Hepatocyte (in vitro differentiated cells): ENCODE results near the gene LRMDA. TPM values are rescaled to one million over a fixed set of nuclear protein-coding genes. Genes with fewer than 3 reads are reported as not detected.

Experiments
- DNase-seq: peaks from one replicate; pipeline ENCODE4 v3.0.0-alpha.2; 2016; ENCODE audit warnings: low spot score
- H2AFZ ChIP-seq: fragments of 200-600 bp; sonication (generic); 2 replicates; pipeline ENCODE4 v1.6.0; 2016; ENCODE audit warnings: antibody characterized with exemption, mild to moderate bottlenecking
- H3K27ac ChIP-seq: fragments of 200-600 bp; sonication (generic); 2 replicates; pipeline ENCODE4 v1.5.1; 2016; ENCODE audit warnings: mild to moderate bottlenecking
- H3K27me3 ChIP-seq: fragments of 200-600 bp; sonication (generic); 2 replicates; pipeline ENCODE4 v1.6.1; 2016
- H3K36me3 ChIP-seq: fragments of 200-600 bp; sonication (generic); replicated peaks from 2 replicates; pipeline ENCODE4 v1.5.1; 2016; ENCODE audit warnings: low read depth; ENCODE audit not compliant: insufficient read depth
- H3K4me1 ChIP-seq: fragments of 200-600 bp; sonication (generic); 2 replicates; pipeline ENCODE4 v1.5.1; 2016; ENCODE audit warnings: mild to moderate bottlenecking, moderate library complexity; ENCODE audit not compliant: insufficient read depth
- H3K4me2 ChIP-seq: fragments of 200-600 bp; sonication (generic); 2 replicates; pipeline ENCODE4 v1.6.0; 2016
- H3K4me3 ChIP-seq: fragments of 200-600 bp; sonication (generic); 2 replicates; pipeline ENCODE4 v1.5.1; 2016; ENCODE audit warnings: mild to moderate bottlenecking
- H3K79me2 ChIP-seq: fragments of 200-600 bp; sonication (generic); 2 replicates; pipeline ENCODE4 v1.6.0; 2017; ENCODE audit warnings: mild to moderate bottlenecking
- H3K9me2 ChIP-seq: fragments of 200-600 bp; sonication (generic); replicated peaks from 2 replicates; pipeline ENCODE4 v1.6.0; 2017; ENCODE audit warnings: mild to moderate bottlenecking; ENCODE audit not compliant: insufficient read depth
- H3K9me3 ChIP-seq: fragments of 200-600 bp; sonication (generic); 2 replicates; pipeline ENCODE4 v1.5.1; 2016; ENCODE audit warnings: low read depth, mild to moderate bottlenecking
- H4K20me1 ChIP-seq: fragments of 200-600 bp; sonication (generic); 2 replicates; pipeline ENCODE4 v1.6.0; 2016; ENCODE audit warnings: mild to moderate bottlenecking; ENCODE audit not compliant: insufficient read depth, poor library complexity, severe bottlenecking
- EZH2 ChIP-seq: fragments of 200-600 bp; sonication (generic); IDR thresholded peaks from 2 replicates; pipeline ENCODE4 v1.6.1; 2016; ENCODE audit warnings: antibody characterized with exemption, mild to moderate bottlenecking, borderline replicate concordance
- EZH2phosphoT487 ChIP-seq: fragments of 200-600 bp; sonication (generic); IDR thresholded peaks from one replicate; pipeline ENCODE4 v1.6.1; 2018; ENCODE audit warnings: antibody characterized with exemption, mild to moderate bottlenecking, low read depth, moderate library complexity; ENCODE audit not compliant: unreplicated experiment, severe bottlenecking
- WGBS: methylation state at CpG from one replicate; pipeline ENCODE4 v1.1.6; 2016; ENCODE audit warnings: low lambda C conversion rate; ENCODE audit errors: missing lambda C conversion rate; 5-methylcytosine and 5-hydroxymethylcytosine counted together
- polyA plus RNA-seq: library from polyadenylated mRNA; unstranded; fragments of >200 nt; fragmentation: Nextera tagmentation; extraction: Ambion mirVana; gene quantifications from 2 replicates; pipeline ENCODE4 v1.2.1, GENCODE V29; 2016
- total RNA-seq: library from RNA; depleted of rRNA; stranded (reverse); fragments of >200 nt; gene quantifications from 2 replicates; pipeline ENCODE4 v1.2.3, GENCODE V29; 2014
- TF ChIP-seq, protein P1 (sequence below): fragments of 200-600 bp; sonication (generic); IDR thresholded peaks from 2 replicates; pipeline ENCODE4 v1.5.1; 2016; ENCODE audit warnings: antibody characterized with exemption, mild to moderate bottlenecking; ENCODE audit not compliant: poor library complexity

Gene LRMDA
- total and polyA plus RNA-seq, 2 experiments from 2014 or later, result 5.6 to 15.7 TPM

DNA sequence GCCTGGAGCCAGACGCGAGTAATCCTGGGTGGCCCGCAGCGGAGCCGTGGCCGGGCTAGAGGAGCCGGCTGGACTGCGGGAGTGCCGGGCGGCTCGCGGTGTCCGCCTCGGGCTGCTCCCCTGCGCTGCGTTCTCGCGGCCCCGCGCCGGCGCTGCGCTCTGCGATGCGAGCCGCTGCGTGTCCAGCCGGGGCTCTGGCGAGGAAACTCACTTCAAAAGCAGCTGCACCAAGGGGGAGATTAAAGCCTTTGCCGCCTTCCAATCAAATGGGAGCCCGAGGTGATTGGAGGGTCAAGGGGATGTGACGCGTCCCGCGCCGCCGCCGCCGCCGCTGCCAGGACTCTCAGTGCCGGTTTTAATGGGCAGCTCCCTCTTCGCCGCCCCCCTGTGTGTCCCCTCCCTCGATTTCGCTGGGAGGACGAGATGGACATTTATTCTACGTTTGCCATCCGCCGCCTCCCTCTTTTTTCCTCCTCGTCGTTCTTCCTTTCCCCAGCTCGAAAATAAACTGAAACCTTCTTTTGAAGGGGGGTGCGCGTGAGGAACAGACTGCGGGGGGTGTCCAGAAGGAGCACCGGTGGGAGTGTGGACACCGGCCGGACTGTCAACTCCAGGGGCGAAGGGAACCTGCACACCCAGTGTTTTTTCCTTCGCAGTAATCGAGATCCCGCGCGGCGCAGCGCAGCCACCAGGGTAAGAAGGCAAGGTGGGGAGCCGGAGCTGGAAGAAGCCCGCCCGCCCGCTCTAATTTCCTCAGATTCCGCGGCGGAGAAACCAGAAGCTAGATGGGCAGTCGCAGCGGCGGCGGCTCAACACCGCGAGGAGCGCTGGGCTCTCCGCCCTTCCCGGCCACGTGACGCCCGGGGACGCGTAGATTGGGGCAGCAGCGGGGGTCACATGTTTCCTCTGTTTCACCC lies 29.6 kb upstream of the LRMDA start, which contains the start of gene ZNF503:
ZNF503 (minus strand) TSS at position 196 of the 917 bp plus-strand sequence. CDS start 345 bp downstream, outside the sequence.
- Histone ChIP-seq H3K27me3 (no peaks in the 10 kb centered on the region), H3K79me2 (peaks cover 73% of the 10 kb centered on the region), H3K4me1 (peaks cover 6% of the 10 kb centered on the region), H3K36me3 (no peaks in the 10 kb centered on the region), H3K9me3 (no peaks in the 10 kb centered on the region), H4K20me1 (peaks cover 30% of the 10 kb centered on the region), H3K4me2 (peak within 1 kb of the TSS; percentile 97), H3K9me2 (no peaks in the 10 kb centered on the region), H2AFZ (peak within 1 kb of the TSS; percentile 85), H3K27ac (peak within 1 kb of the TSS; percentile 96), H3K4me3 (peak within 1 kb of the TSS; percentile 68)
- TF ChIP-seq EZH2phosphoT487 (no peak), EZH2 (no peak)
- TF ChIP-seq, protein P1, sequence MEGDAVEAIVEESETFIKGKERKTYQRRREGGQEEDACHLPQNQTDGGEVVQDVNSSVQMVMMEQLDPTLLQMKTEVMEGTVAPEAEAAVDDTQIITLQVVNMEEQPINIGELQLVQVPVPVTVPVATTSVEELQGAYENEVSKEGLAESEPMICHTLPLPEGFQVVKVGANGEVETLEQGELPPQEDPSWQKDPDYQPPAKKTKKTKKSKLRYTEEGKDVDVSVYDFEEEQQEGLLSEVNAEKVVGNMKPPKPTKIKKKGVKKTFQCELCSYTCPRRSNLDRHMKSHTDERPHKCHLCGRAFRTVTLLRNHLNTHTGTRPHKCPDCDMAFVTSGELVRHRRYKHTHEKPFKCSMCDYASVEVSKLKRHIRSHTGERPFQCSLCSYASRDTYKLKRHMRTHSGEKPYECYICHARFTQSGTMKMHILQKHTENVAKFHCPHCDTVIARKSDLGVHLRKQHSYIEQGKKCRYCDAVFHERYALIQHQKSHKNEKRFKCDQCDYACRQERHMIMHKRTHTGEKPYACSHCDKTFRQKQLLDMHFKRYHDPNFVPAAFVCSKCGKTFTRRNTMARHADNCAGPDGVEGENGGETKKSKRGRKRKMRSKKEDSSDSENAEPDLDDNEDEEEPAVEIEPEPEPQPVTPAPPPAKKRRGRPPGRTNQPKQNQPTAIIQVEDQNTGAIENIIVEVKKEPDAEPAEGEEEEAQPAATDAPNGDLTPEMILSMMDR, result peak; percentile 1
- 3% methylated on average over 79 of the region's 88 CpGs for WGBS
- DNase-seq, result peak; percentile 98

DNA sequence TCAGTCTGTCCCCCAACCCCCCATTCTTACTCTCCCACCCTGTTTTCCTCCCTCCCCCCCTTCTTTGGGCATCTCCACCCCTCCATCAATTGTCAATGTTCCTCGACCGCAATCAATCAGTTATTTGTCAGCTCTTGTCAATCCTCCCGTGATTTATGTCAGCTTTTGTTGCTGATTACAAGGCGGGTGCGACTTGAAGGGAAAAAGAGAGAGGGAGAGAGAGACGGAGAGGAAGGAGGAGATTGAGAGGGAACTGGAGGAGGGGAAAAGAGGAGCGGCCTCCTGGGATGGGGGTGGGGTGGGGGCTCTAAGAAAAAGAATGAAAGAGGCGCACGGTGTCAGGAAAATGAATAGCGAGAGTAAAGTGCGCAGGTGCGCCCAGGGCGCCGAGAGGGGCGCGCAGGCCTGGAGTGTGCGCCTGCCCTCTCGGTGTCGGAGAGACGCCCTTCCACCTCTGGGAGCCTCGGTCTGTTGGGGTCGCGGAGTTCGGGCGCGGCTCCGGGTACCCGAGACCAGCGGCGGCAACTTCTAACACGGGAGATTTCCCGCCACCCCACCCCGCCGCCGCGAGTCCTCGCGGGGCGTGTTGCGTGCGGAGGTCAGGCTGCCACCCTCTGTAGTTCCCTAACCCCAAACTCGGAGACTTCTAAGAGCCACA lies 28.8 kb upstream of the LRMDA start:
- peaks cover 30% of the 10 kb centered on the region for H4K20me1 ChIP-seq
- H3K9me2 ChIP-seq, result no peaks in the 10 kb centered on the region
- H3K27me3 ChIP-seq, result no peaks in the 10 kb centered on the region
- H3K79me2 ChIP-seq, result peaks cover 73% of the 10 kb centered on the region
- peak overlapping the region; percentile 96 for H3K27ac ChIP-seq
- H3K36me3 ChIP-seq, result no peaks in the 10 kb centered on the region
- peaks cover 13% of the 10 kb centered on the region for H3K4me1 ChIP-seq
- peak overlapping the region; percentile 97 for H3K4me2 ChIP-seq
- H2AFZ ChIP-seq, result peak overlapping the region; percentile 85
- peak; percentile 87 for DNase-seq
- TF ChIP-seq EZH2phosphoT487, result no peak
- TF ChIP-seq EZH2, result no peak
- TF ChIP-seq, protein P1, result no peak
- WGBS, result under 1% methylated on average over 26 of the region's 42 CpGs
- no peaks in the 10 kb centered on the region for H3K9me3 ChIP-seq
- peak overlapping the region; percentile 68 for H3K4me3 ChIP-seq

DNA sequence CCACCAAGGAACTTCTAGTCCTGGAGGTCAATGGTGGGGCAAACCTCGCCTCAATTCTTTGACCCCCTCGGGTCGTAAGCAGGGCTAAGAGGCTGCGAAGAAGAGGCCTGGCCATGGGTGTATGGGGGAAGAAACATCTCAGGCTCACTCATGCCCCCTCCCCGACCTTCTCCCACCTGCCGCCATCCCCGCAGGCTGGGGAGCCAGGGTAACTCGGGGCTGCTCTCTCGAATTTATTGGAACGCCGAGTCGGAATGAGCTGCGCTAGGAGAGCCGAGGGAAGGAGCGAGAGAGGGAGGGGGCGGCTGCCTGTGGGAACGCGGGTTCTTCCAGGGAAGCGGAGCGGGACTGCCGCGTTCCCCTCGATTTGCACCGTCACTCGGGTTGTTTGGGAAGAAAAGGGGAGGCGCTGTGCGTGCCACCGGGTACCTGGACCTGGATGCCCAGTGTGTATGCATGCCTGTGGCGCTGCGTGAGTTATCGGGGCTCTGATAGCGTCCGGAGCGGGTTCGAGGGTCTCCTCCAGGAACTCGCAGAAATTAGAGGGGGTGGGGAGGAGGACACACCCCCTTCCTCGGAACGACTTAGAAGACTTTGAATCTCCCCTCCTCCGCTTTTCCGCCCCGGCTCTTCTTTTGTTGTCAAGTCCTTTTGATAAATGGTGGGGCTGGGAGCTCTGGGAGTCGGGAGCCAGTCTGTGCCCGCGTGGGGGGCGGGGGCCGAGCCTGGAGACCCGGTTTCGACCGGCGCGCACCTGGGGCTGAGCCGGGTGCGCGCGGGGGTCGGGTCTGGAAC lies 28.1 kb upstream of the LRMDA start:
- Histone ChIP-seq H3K4me3 (peak overlapping the region; percentile 68), H3K9me2 (no peaks in the 10 kb centered on the region), H4K20me1 (peaks cover 24% of the 10 kb centered on the region), H3K4me1 (peaks cover 14% of the 10 kb centered on the region), H3K27me3 (no peaks in the 10 kb centered on the region), H2AFZ (peak overlapping the region; percentile 85), H3K79me2 (peaks cover 72% of the 10 kb centered on the region), H3K36me3 (no peaks in the 10 kb centered on the region), H3K27ac (peak overlapping the region; percentile 96), H3K9me3 (no peaks in the 10 kb centered on the region), H3K4me2 (peak overlapping the region; percentile 97)
- DNase-seq, result peak; percentile 77
- WGBS, result under 1% methylated on average over 42 of the region's 56 CpGs
- no peak for TF ChIP-seq EZH2phosphoT487
